Fibroblast of skin of abdomen (primary cell): Measurements from ENCODE around the gene MSANTD1.
"Not testable (repeated sequence)": the region's sequence is repeated elsewhere in the genome, so short reads cannot be mapped to it uniquely, and the experiment has no call there.

Experiments
- DNase-seq: peaks from one replicate; pipeline ENCODE4 v3.0.0-alpha.2; 2013

The MSANTD1 gene

GRCh38 chr4:3291969-3292570 is 43.1 kb downstream of the MSANTD1 start:
- DNase-seq = peak; percentile 22

GRCh38 chr4:3292571-3293400 is 43.8 kb downstream of the MSANTD1 start, which contains the start of gene RGS12:
RGS12 (plus strand) TSS chr4:3293021; CDS start chr4:3316171, 23,150 bp downstream.
- DNase-seq = peak; percentile 92

- DNase-seq = no peak
Observed at GRCh38 chr4:3293401-3294391, 44.7 kb downstream of the MSANTD1 start.

- DNase-seq = no peak
Observed at GRCh38 chr4:3294401-3295241, 45.7 kb downstream of the MSANTD1 start.

GRCh38 chr4:3295837-3296624 is 47.1 kb downstream of the MSANTD1 start:
- no peak for DNase-seq

GRCh38 chr4:3296651-3297050 is 47.7 kb downstream of the MSANTD1 start:
- no peak for DNase-seq

- no peak for DNase-seq
Observed at GRCh38 chr4:3297066-3297859, 48.3 kb downstream of the MSANTD1 start.

GRCh38 chr4:3299122-3299975 is 50.4 kb downstream of the MSANTD1 start:
- DNase-seq = no peak

- DNase-seq = no peak
Observed at GRCh38 chr4:3299976-3300671, 51.2 kb downstream of the MSANTD1 start.

GRCh38 chr4:3300882-3301281 is 51.9 kb downstream of the MSANTD1 start:
- DNase-seq = not testable (repeated sequence)

- DNase-seq = no peak
Observed at GRCh38 chr4:3301450-3302172, 52.7 kb downstream of the MSANTD1 start.

GRCh38 chr4:3302173-3302785 is 53.3 kb downstream of the MSANTD1 start:
- no peak for DNase-seq

- no peak for DNase-seq
Observed at GRCh38 chr4:3302786-3303564, 54.0 kb downstream of the MSANTD1 start.

- no peak for DNase-seq
Observed at GRCh38 chr4:3303565-3303824, 54.5 kb downstream of the MSANTD1 start.

- DNase-seq = no peak
Observed at GRCh38 chr4:3303923-3304710, 55.2 kb downstream of the MSANTD1 start.
